ENCODE results near the gene EFNB1.

DNA sequence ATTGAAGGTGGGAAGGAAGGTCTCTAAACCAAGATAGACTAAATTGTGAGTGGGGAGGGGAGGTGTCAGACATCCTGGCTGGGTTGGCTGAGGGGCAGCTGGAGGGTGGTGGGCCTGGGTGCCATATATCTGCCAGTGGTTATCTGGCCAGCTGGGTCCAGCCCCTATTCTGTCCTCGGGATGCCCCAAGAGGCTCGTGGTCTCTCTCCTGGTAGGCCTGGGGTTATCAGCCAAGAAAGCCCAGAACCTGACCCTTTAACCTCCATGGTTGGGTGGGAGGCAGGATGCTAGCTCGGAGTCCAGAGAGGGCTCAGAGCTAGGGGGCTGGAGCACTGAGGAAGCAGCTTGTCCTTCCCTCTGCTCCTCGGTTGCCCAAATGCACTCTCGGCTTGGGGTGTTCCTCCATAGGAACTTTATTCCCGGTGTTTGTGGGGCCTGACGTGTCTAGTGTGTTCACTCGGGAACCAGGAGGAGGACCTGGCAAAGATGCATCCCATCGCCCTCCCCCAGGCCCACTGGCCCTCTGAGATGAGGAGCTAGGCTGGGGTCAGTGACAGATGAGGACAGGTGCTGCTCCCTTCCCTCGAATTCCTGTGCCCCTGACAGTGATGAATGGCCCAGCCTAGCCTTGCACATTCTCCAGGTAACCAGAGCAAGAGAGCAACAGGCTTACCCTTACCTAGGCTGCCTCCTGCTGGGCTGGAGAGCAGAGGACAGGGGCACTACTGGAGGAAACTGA lies 5.2 kb upstream of the EFNB1 start:
- TF ChIP-seq POLR2AphosphoS5 (IDR thresholded peaks at IDR 0.05) (no peak), CTCF (IDR thresholded peaks at IDR 0.05 in 8 of 11, conservative IDR thresholded peaks at IDR 0.05 in 3 of 11) (no peak), POLR2A (IDR thresholded peaks at IDR 0.05) (no peak)

Data from spleen (tissue), 7 donors.